Caco-2 (cell line): ENCODE results near the gene ZC3H12C. TPM values are rescaled to one million over a fixed set of nuclear protein-coding genes. Genes with fewer than 3 reads are reported as not detected.

ENCODE experiments used
- BruUV-seq: library from RNA; stranded (reverse); fragments of 400-500 nt; replicated peaks from 2 replicates; lab custom pipeline; 2021; lab: Mats Ljungman, UMichigan
- CTCF ChIA-PET: fragments of 300-600 bp; sonication (Branson Sonifier 250); formaldehyde crosslinking; loops from one replicate; lab custom pipeline; 2022; ENCODE audit warnings: antibody characterized with exemption; lab: Charles Lee
- POLR2A ChIA-PET: fragments of 300-600 bp; sonication (Branson Sonifier 250); formaldehyde crosslinking; loops from one replicate; lab custom pipeline; 2022; ENCODE audit warnings: antibody characterized with exemption; lab: Charles Lee
- DNase-seq, 2 experiments: peaks; one replicate each; pipeline versions ENCODE4 v3.0.0 to v3.0.0-alpha.2; 2020 to 2022
- H3K27me3 ChIP-seq: replicated peaks from 2 replicates; pipeline ENCODE4 v1.6.0; 2011; ENCODE audit warnings: low read length; ENCODE audit not compliant: control insufficient read depth, insufficient read depth
- H3K36me3 ChIP-seq: 2 replicates; pipeline ENCODE4 v1.5.1; 2011; ENCODE audit warnings: low read length; ENCODE audit not compliant: control insufficient read depth, insufficient read depth
- H3K4me1 ChIP-seq: fragments of 250-450 bp; sonication (Bioruptor Pico); 2 replicates; pipeline ENCODE4 v1.5.1; 2020; ENCODE audit warnings: mild to moderate bottlenecking
- H3K4me3 ChIP-seq: 2 replicates; pipeline ENCODE4 v1.5.1; 2011; ENCODE audit warnings: low read depth, mild to moderate bottlenecking, control low read depth, low read length
- H3K9me3 ChIP-seq: fragments of 250-450 bp; sonication (Bioruptor Pico); 2 replicates; pipeline ENCODE4 v1.5.1; 2020; ENCODE audit warnings: mild to moderate bottlenecking, moderate library complexity
- H3K27ac Mint-ChIP-seq: one replicate; pipeline ENCODE4 v1.8.0; 2022; ENCODE audit warnings: mixed read lengths; ENCODE audit not compliant: unreplicated experiment
- H3K27me3 Mint-ChIP-seq: one replicate; pipeline ENCODE4 v1.8.0; 2022; ENCODE audit warnings: mixed read lengths; ENCODE audit not compliant: insufficient read depth, unreplicated experiment
- H3K36me3 Mint-ChIP-seq: one replicate; pipeline ENCODE4 v1.8.0; 2022; ENCODE audit warnings: mild to moderate bottlenecking, mixed read lengths; ENCODE audit not compliant: insufficient read depth, unreplicated experiment
- H3K4me1 Mint-ChIP-seq: one replicate; pipeline ENCODE4 v1.8.0; 2022; ENCODE audit warnings: low read depth, mixed read lengths; ENCODE audit not compliant: unreplicated experiment
- H3K4me3 Mint-ChIP-seq: one replicate; pipeline ENCODE4 v1.8.0; 2022; ENCODE audit warnings: mild to moderate bottlenecking, moderate library complexity, mixed read lengths; ENCODE audit not compliant: unreplicated experiment
- H3K9me3 Mint-ChIP-seq: one replicate; pipeline ENCODE4 v1.8.0; 2022; ENCODE audit warnings: mixed read lengths; ENCODE audit not compliant: unreplicated experiment
- CTCF ChIP-seq, 2 experiments: fragments of 200-600 bp in 1 of 2; IDR thresholded peaks; 1 replicate in 1 of 2; 2 replicates in 1 of 2; pipeline versions ENCODE4 v1.5.1 to v1.8.0; 2011 to 2022; ENCODE audit warnings: antibody characterized with exemption in 1 of 2, control low read depth in 1 of 2, inconsistent platforms in 1 of 2, low read depth in 1 of 2, low read length in 1 of 2, mild to moderate bottlenecking in 1 of 2, moderate library complexity in 1 of 2; ENCODE audit not compliant: insufficient read depth in 1 of 2, severe bottlenecking in 1 of 2, unreplicated experiment in 1 of 2
- intact Hi-C: fragments of 100-400 bp; cut with micrococcal nuclease; formaldehyde crosslinking; loops from one replicate; pipeline ENCODE4 v1.10.0; 2022; ENCODE audit not compliant: unreplicated experiment
- total RNA-seq: library from RNA; stranded (reverse); gene quantifications from 2 replicates; pipeline ENCODE4 v1.2.3, GENCODE V29; 2022

ZC3H12C gene
- total RNA-seq, 1 experiment from 2014 or later, result 11.7 TPM

GRCh38 chr11:110152199-110152598 is 59.0 kb downstream of the ZC3H12C start:
- H3K4me1 Mint-ChIP-seq, result no peaks in the 10 kb centered on the region
- Histone ChIP-seq H3K9me3 (no peaks in the 10 kb centered on the region), H3K27me3 (no peaks in the 10 kb centered on the region), H3K4me1 (no peaks in the 10 kb centered on the region), H3K4me3 (no peak overlapping the region), H3K36me3 (no peaks in the 10 kb centered on the region)
- TF ChIP-seq CTCF (IDR thresholded peaks at IDR 0.05; ENCODE audit: insufficient read depth in 1 of 2, low read depth in 1 of 2, low read length in 1 of 2, severe bottlenecking in 1 of 2, unreplicated experiment in 1 of 2), result no peak
- no peaks in the 10 kb centered on the region for H3K27me3 Mint-ChIP-seq
- ChIA-PET POLR2A (no interaction called here), CTCF (no interaction called here)
- no peak overlapping the region for H3K27ac Mint-ChIP-seq
- DNase-seq, result no peak
- intact Hi-C loops, result loop anchor here (5.0 kb wide), 1 partner anchor 370 kb away; no protein-coding TSS in a partner anchor
- no peaks in the 10 kb centered on the region for H3K9me3 Mint-ChIP-seq
- BruUV-seq, result no TSS peak
- H3K36me3 Mint-ChIP-seq, result peaks cover 26% of the 10 kb centered on the region
- H3K4me3 Mint-ChIP-seq, result no peak overlapping the region

- Mint-ChIP-seq H3K27ac (no peak overlapping the region), H3K36me3 (peaks cover 37% of the 10 kb centered on the region), H3K27me3 (no peaks in the 10 kb centered on the region), H3K9me3 (no peaks in the 10 kb centered on the region), H3K4me1 (peaks cover 12% of the 10 kb centered on the region), H3K4me3 (no peak overlapping the region)
- no peaks in the 10 kb centered on the region for H3K36me3 ChIP-seq
- ChIA-PET CTCF (no interaction called here), POLR2A (no interaction called here)
- peaks cover 8% of the 10 kb centered on the region for H3K4me1 ChIP-seq
- TF ChIP-seq CTCF (IDR thresholded peaks at IDR 0.05; ENCODE audit: insufficient read depth in 1 of 2, low read depth in 1 of 2, low read length in 1 of 2, severe bottlenecking in 1 of 2, unreplicated experiment in 1 of 2), result no peak
- DNase-seq, result no peak
- H3K27me3 ChIP-seq, result no peaks in the 10 kb centered on the region
- BruUV-seq, result no TSS peak
- intact Hi-C loops, result loop anchor here (5.0 kb wide), 1 partner anchor 371 kb away; no protein-coding TSS in a partner anchor
- no peak overlapping the region for H3K4me3 ChIP-seq
- no peaks in the 10 kb centered on the region for H3K9me3 ChIP-seq
Observed at GRCh38 chr11:110153474-110153873, 60.3 kb downstream of the ZC3H12C start.

GRCh38 chr11:110156503-110156902 is 63.3 kb downstream of the ZC3H12C start:
- peaks cover 1% of the 10 kb centered on the region; the same call in 1 of the 2 replicates for H3K36me3 ChIP-seq
- intact Hi-C loops, result no loop called here
- H3K9me3 Mint-ChIP-seq, result no peaks in the 10 kb centered on the region
- no TSS peak for BruUV-seq
- no peaks in the 10 kb centered on the region for H3K9me3 ChIP-seq
- no peak overlapping the region for H3K4me3 Mint-ChIP-seq
- ChIA-PET POLR2A (no interaction called here), CTCF (no interaction called here)
- no peaks in the 10 kb centered on the region for H3K27me3 ChIP-seq
- H3K4me1 ChIP-seq, result peaks cover 11% of the 10 kb centered on the region
- H3K4me1 Mint-ChIP-seq, result peaks cover 16% of the 10 kb centered on the region
- DNase-seq, result no peak
- H3K27ac Mint-ChIP-seq, result no peak overlapping the region
- no peak overlapping the region for H3K4me3 ChIP-seq
- no peaks in the 10 kb centered on the region for H3K27me3 Mint-ChIP-seq
- H3K36me3 Mint-ChIP-seq, result peaks cover 38% of the 10 kb centered on the region
- no peak for TF ChIP-seq CTCF (IDR thresholded peaks at IDR 0.05; ENCODE audit: insufficient read depth in 1 of 2, low read depth in 1 of 2, low read length in 1 of 2, severe bottlenecking in 1 of 2, unreplicated experiment in 1 of 2)
